Measurements from ENCODE around the gene PLIN4. TPM values are rescaled to one million over a fixed set of nuclear protein-coding genes. Genes with fewer than 3 reads are reported as not detected.

Gene PLIN4
- total and polyA plus RNA-seq, 2 donors from 2014 or later, result 1.6 to 2.2 TPM

DNA sequence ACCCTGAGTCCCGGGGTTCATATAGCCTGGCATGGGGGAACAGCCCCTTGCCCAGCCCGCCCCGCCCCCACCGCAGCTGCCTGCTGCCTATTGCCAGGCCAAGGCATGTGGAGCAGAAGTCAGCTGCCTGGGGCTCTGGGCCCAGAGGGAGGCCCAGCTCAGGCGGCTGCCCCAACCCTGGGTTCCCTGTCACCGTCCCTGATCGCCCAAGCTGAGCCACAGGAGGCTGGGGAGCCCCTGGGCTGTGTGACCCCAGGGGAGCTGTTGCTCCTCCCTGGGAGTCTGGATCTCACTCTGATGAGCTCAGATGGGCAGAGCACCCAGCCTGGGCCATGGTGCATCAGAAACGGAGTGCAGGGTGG is 1.4 kb downstream of the PLIN4 start:
- Histone ChIP-seq H3K27me3 (ENCODE audit: control insufficient read depth, insufficient read depth, low read length) (no peaks in the 10 kb centered on the region), H3K9me3 (ENCODE audit: control insufficient read depth in 2 of 3, insufficient read depth in 1 of 3, low read length in 3 of 3) (no peaks in the 10 kb centered on the region), H3K36me3 (ENCODE audit: control insufficient read depth in 2 of 3, insufficient read depth in 3 of 3, low read length in 3 of 3) (no peaks in the 10 kb centered on the region), H3K27ac (ENCODE audit: low read depth in 2 of 2, low read length in 2 of 2) (no peak overlapping the region), H3K4me3 (ENCODE audit: low read length in 3 of 3) (no peak overlapping the region), H3K4me1 (ENCODE audit: control insufficient read depth in 2 of 3, insufficient read depth in 2 of 3, low read depth in 1 of 3, low read length in 3 of 3) (peaks cover 0 to 7% (median 0%) of the 10 kb centered on the region in 3 donors), H3K9ac (ENCODE audit: low read length in 3 of 3) (no peak overlapping the region)
- intact Hi-C loops (cut with DNase I), result no loop called here
- no peak for TF ChIP-seq CTCF (IDR thresholded peaks at IDR 0.05; ENCODE audit: borderline replicate concordance, extremely low read depth, insufficient read depth)
- DNase-seq, result no peak
- FAIRE-seq, result no peak

GRCh38 chr19:4516199-4516938 is 1.9 kb downstream of the PLIN4 start:
- TF ChIP-seq CTCF (IDR thresholded peaks at IDR 0.05; ENCODE audit: borderline replicate concordance, extremely low read depth, insufficient read depth), result no peak
- Histone ChIP-seq H3K36me3 (ENCODE audit: control insufficient read depth in 2 of 3, insufficient read depth in 3 of 3, low read length in 3 of 3) (no peaks in the 10 kb centered on the region), H3K9me3 (ENCODE audit: control insufficient read depth in 2 of 3, insufficient read depth in 1 of 3, low read length in 3 of 3) (no peaks in the 10 kb centered on the region), H3K27ac (ENCODE audit: low read depth in 2 of 2, low read length in 2 of 2) (no peak overlapping the region), H3K4me1 (ENCODE audit: control insufficient read depth in 2 of 3, insufficient read depth in 2 of 3, low read depth in 1 of 3, low read length in 3 of 3) (peaks cover 0 to 7% (median 0%) of the 10 kb centered on the region in 3 donors), H3K27me3 (ENCODE audit: control insufficient read depth, insufficient read depth, low read length) (no peaks in the 10 kb centered on the region), H3K4me3 (ENCODE audit: low read length in 3 of 3) (no peak overlapping the region), H3K9ac (ENCODE audit: low read length in 3 of 3) (no peak overlapping the region)
- no peak for DNase-seq
- intact Hi-C loops (cut with DNase I), result no loop called here
- FAIRE-seq, result no peak

DNA sequence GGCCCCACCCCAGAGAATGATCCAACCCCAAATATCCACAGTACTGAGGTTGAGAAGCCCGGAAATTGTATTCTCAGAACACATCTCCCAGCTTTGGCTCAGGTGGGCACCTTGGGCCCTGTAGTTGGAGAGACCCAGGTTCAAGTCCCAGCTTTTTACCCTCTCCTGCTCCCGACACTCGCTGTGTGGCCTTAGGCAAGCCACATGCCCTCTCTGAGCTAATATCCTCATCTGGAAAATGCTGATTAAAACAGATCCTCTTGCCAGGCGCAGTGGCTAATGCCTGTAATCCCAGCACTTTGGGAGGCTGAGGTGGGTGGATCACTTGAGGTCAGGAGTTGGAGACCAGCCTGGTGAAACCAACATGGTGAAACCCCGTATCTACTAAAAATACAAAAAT is 2.6 kb downstream of the PLIN4 start:
- intact Hi-C loops (cut with DNase I), result no loop called here
- Histone ChIP-seq H3K27me3 (ENCODE audit: control insufficient read depth, insufficient read depth, low read length) (no peaks in the 10 kb centered on the region), H3K4me1 (ENCODE audit: control insufficient read depth in 2 of 3, insufficient read depth in 2 of 3, low read depth in 1 of 3, low read length in 3 of 3) (peaks cover 0 to 5% (median 0%) of the 10 kb centered on the region in 3 donors), H3K4me3 (ENCODE audit: low read length in 3 of 3) (no peak overlapping the region), H3K9me3 (ENCODE audit: control insufficient read depth in 2 of 3, insufficient read depth in 1 of 3, low read length in 3 of 3) (no peaks in the 10 kb centered on the region), H3K27ac (ENCODE audit: low read depth in 2 of 2, low read length in 2 of 2) (no peak overlapping the region), H3K36me3 (ENCODE audit: control insufficient read depth in 2 of 3, insufficient read depth in 3 of 3, low read length in 3 of 3) (no peaks in the 10 kb centered on the region), H3K9ac (ENCODE audit: low read length in 3 of 3) (no peak overlapping the region)
- DNase-seq (no peak), FAIRE-seq (no peak)
- no peak for TF ChIP-seq CTCF (IDR thresholded peaks at IDR 0.05; ENCODE audit: borderline replicate concordance, extremely low read depth, insufficient read depth)

DNA sequence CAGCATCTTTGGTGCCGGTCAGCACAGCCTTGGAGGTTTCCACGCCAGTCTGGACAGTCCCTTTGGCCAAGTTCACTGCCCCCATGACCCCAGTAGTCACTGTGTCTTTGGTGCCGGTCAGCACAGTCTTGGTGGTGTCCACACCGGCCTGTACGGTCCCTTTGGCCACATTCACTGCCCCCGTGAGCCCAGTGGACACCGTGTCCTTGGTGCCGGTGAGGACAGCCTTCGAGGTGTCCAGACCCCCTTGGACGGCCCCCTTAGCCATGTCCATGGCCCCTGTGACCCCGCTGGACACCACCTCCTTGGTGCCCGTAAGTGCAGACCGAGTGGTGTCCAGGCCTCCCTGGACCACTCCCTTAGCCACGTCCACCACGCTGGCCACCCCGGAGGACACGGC is 5.0 kb downstream of the PLIN4 start:
- Histone ChIP-seq H3K27me3 (ENCODE audit: control insufficient read depth, insufficient read depth, low read length) (no peaks in the 10 kb centered on the region), H3K4me1 (ENCODE audit: control insufficient read depth in 2 of 3, insufficient read depth in 2 of 3, low read depth in 1 of 3, low read length in 3 of 3) (no peaks in the 10 kb centered on the region), H3K9ac (ENCODE audit: low read length in 3 of 3) (no peak overlapping the region), H3K9me3 (ENCODE audit: control insufficient read depth in 2 of 3, insufficient read depth in 1 of 3, low read length in 3 of 3) (no peaks in the 10 kb centered on the region), H3K36me3 (ENCODE audit: control insufficient read depth in 2 of 3, insufficient read depth in 3 of 3, low read length in 3 of 3) (no peaks in the 10 kb centered on the region), H3K27ac (ENCODE audit: low read depth in 2 of 2, low read length in 2 of 2) (no peak overlapping the region), H3K4me3 (ENCODE audit: low read length in 3 of 3) (no peak overlapping the region)
- intact Hi-C loops (cut with DNase I), result no loop called here
- DNase-seq, result no peak
- no peak for TF ChIP-seq CTCF (IDR thresholded peaks at IDR 0.05; ENCODE audit: borderline replicate concordance, extremely low read depth, insufficient read depth)
- FAIRE-seq, result no peak

Data from kidney (tissue), 14 donors.